Measurements from ENCODE around the gene TULP3. TPM values are rescaled to one million over a fixed set of nuclear protein-coding genes. Genes with fewer than 3 reads are reported as not detected.
A peak's percentile ranks its signal among the peaks of the same experiment; 100 is the strongest.

Gene TULP3
- total and polyA plus RNA-seq, 10 of the 15 experiments (the other 5 are each of a cell fraction or from before 2014, with no cell fraction given), result 3.1 to 10.4 (median 8.1) TPM

GRCh38 chr12:2857021-2857431, 33.7 kb upstream of the TULP3 start, which contains the start of gene TEX52:
Gene TEX52, minus strand, starts transcription at chr12:2857039. Its CDS starts 13 bp downstream, at chr12:2857026.
- WGBS (ENCODE audit: insufficient coverage, insufficient replicate concordance, low lambda C conversion rate, missing lambda C conversion rate), result 88% methylated on average over 3 of the region's 3 CpGs
- in situ Hi-C loops (cut with MboI) (no loop called here), intact Hi-C loops (cut with micrococcal nuclease; ENCODE audit: unreplicated experiment) (no loop called here)
- DNase-seq (ENCODE audit: low read depth, low spot score) (no peak), ATAC-seq (no peak; the same call in 2 of the 3 replicates), FAIRE-seq (no peak)
- no peaks in the 10 kb centered on the region for H3K79me2 ChIP-seq (ENCODE audit: control insufficient read depth, insufficient read depth, low read length)
- no peaks in the 10 kb centered on the region for H3K9me3 ChIP-seq (replicated peaks; ENCODE audit: control insufficient read depth, insufficient read depth, low read length)
- H3K27me3 ChIP-seq (replicated peaks in 1 of 2; ENCODE audit: control insufficient read depth in 2 of 2, insufficient read depth in 2 of 2, low read length in 1 of 2), result no peaks in the 10 kb centered on the region
- no peaks in the 10 kb centered on the region for H4K20me1 ChIP-seq (ENCODE audit: control insufficient read depth, insufficient read depth)
- no peak within 1 kb of the TSS for H3K27ac ChIP-seq (ENCODE audit: control insufficient read depth, insufficient read depth)
- peaks cover 11% of the 10 kb centered on the region in 2 experiments; a peak in 3 of 4 replicates for H3K36me3 ChIP-seq (ENCODE audit: control insufficient read depth in 2 of 2, insufficient read depth in 2 of 2, low read length in 1 of 2)
- CTCF ChIA-PET, result interaction anchor here (1.6 kb wide), 1 partner anchor 11 kb away, joined by 4 read pairs; no protein-coding TSS in a partner anchor
- BruUV-seq (replicated peaks), result no TSS peak
- no peak within 1 kb of the TSS for H3K9ac ChIP-seq (ENCODE audit: control insufficient read depth, insufficient read depth, low read length)
- RAD21 ChIA-PET (ENCODE audit: unreplicated experiment), result no interaction called here
- TF ChIP-seq POLR2A (IDR thresholded peaks at IDR 0.05; ENCODE audit: low read depth, low read length) (peak; percentile 27; the same call in 1 of the 2 replicates), IKZF1 (conservative IDR thresholded peaks at IDR 0.05) (no peak), RAD21 (IDR thresholded peaks at IDR 0.05; ENCODE audit: insufficient read depth, low read depth, low read length) (no peak), EP300 (IDR thresholded peaks at IDR 0.05; ENCODE audit: borderline replicate concordance in 1 of 2, control insufficient read depth in 1 of 2, low read depth in 2 of 2, low read length in 2 of 2) (no peak), PAX8 (IDR thresholded peaks at IDR 0.05) (no peak), ZSCAN29 (IDR thresholded peaks at IDR 0.05) (no peak)
- POLR2A ChIA-PET, result no interaction called here
- H3K4me3 ChIP-seq, result no peak within 1 kb of the TSS
- no peaks in the 10 kb centered on the region for H3K4me1 ChIP-seq (ENCODE audit: control insufficient read depth, insufficient read depth, low read length)
- SMC1A ChIA-PET (ENCODE audit: uncharacterized antibody, unreplicated experiment), result no interaction called here
- no peak within 1 kb of the TSS for H3K4me2 ChIP-seq (ENCODE audit: control insufficient read depth, insufficient read depth)
- no peak within 1 kb of the TSS for H2AFZ ChIP-seq (ENCODE audit: control insufficient read depth, low read depth, low read length)

- ChIA-PET RAD21 (ENCODE audit: unreplicated experiment) (no interaction called here), CTCF (interaction anchor here (0.6 to 1.6 kb wide), 2 partner anchors 12 to 39 kb away, joined by 3 to 4 read pairs; no protein-coding TSS in a partner anchor), SMC1A (ENCODE audit: uncharacterized antibody, unreplicated experiment) (interaction anchor here (1.6 kb wide), 1 partner anchor 17 kb away, joined by 3 read pairs; no protein-coding TSS in a partner anchor), POLR2A (no interaction called here)
- no peak overlapping the region for H3K27ac ChIP-seq (ENCODE audit: control insufficient read depth, insufficient read depth)
- H3K27me3 ChIP-seq (replicated peaks in 1 of 2; ENCODE audit: control insufficient read depth in 2 of 2, insufficient read depth in 2 of 2, low read length in 1 of 2), result no peaks in the 10 kb centered on the region
- no peak for TF ChIP-seq NR2C2 (IDR thresholded peaks at IDR 0.05; ENCODE audit: borderline replicate concordance, control insufficient read depth, insufficient read length, low read depth)
- TF ChIP-seq POLR2A (IDR thresholded peaks at IDR 0.05; ENCODE audit: low read depth, low read length), result peak; percentile 27; the same call in 1 of the 2 replicates
- no peak for TF ChIP-seq SUZ12 (IDR thresholded peaks at IDR 0.05; ENCODE audit: unreplicated experiment)
- no TSS peak for BruUV-seq (replicated peaks)
- no peaks in the 10 kb centered on the region for H4K20me1 ChIP-seq (ENCODE audit: control insufficient read depth, insufficient read depth)
- ATAC-seq (no peak), DNase-seq (ENCODE audit: low read depth, low spot score) (no peak), FAIRE-seq (no peak)
- no peaks in the 10 kb centered on the region for H3K9me3 ChIP-seq (replicated peaks; ENCODE audit: control insufficient read depth, insufficient read depth, low read length)
- H3K4me3 ChIP-seq, result no peak overlapping the region
- intact Hi-C loops (cut with micrococcal nuclease; ENCODE audit: unreplicated experiment) (no loop called here), in situ Hi-C loops (cut with MboI) (no loop called here)
- no peak overlapping the region for H3K4me2 ChIP-seq (ENCODE audit: control insufficient read depth, insufficient read depth)
- WGBS (ENCODE audit: insufficient coverage, insufficient replicate concordance, low lambda C conversion rate, missing lambda C conversion rate), result 76% methylated on average over 7 of the region's 7 CpGs
- peaks cover 11% of the 10 kb centered on the region in 2 experiments; a peak in 3 of 4 replicates for H3K36me3 ChIP-seq (ENCODE audit: control insufficient read depth in 2 of 2, insufficient read depth in 2 of 2, low read length in 1 of 2)
- no peaks in the 10 kb centered on the region for H3K4me1 ChIP-seq (ENCODE audit: control insufficient read depth, insufficient read depth, low read length)
- H3K79me2 ChIP-seq (ENCODE audit: control insufficient read depth, insufficient read depth, low read length), result no peaks in the 10 kb centered on the region
- H2AFZ ChIP-seq (ENCODE audit: control insufficient read depth, low read depth, low read length), result no peak overlapping the region
- no peak overlapping the region for H3K9ac ChIP-seq (ENCODE audit: control insufficient read depth, insufficient read depth, low read length)
Measured at GRCh38 chr12:2857576-2857975, 33.1 kb upstream of the TULP3 start.
